GM21423 (cell line): ENCODE measurements around the gene EMC7.
"Not testable (repeated sequence)": the region's sequence is repeated elsewhere in the genome, so short reads cannot be mapped to it uniquely, and the experiment has no call there.

ENCODE experiments used
- ATAC-seq: cut with Tn5 transposase; IDR thresholded peaks from one replicate; pipeline ENCODE4 v1.9.1; 2021; ENCODE audit warnings: mild to moderate bottlenecking, moderate library complexity; ENCODE audit not compliant: unreplicated experiment

The EMC7 gene

GRCh38 chr15:34099914-34100313, 1.7 kb downstream of the EMC7 start:
- ATAC-seq = no peak

- ATAC-seq = no peak
Observed at GRCh38 chr15:34085746-34086145, 15.9 kb downstream of the EMC7 start.

- no peak for ATAC-seq
Observed at GRCh38 chr15:34084086-34084485, 17.6 kb downstream of the EMC7 start.

GRCh38 chr15:34079904-34080303, 21.8 kb downstream of the EMC7 start:
- no peak for ATAC-seq

GRCh38 chr15:34078900-34079299, 22.8 kb downstream of the EMC7 start:
- ATAC-seq = no peak

- no peak for ATAC-seq
Observed at GRCh38 chr15:34076785-34077184, 24.9 kb downstream of the EMC7 start.

- ATAC-seq = no peak
Observed at GRCh38 chr15:34070003-34070402, 31.7 kb downstream of the EMC7 start.

GRCh38 chr15:34065941-34066340, 35.7 kb downstream of the EMC7 start:
- no peak for ATAC-seq

- no peak for ATAC-seq
Observed at GRCh38 chr15:34065261-34065660, 36.4 kb downstream of the EMC7 start.

GRCh38 chr15:34064438-34064837, 37.2 kb downstream of the EMC7 start:
- ATAC-seq = no peak

GRCh38 chr15:34059946-34060345, 41.7 kb downstream of the EMC7 start:
- no peak for ATAC-seq

- ATAC-seq = no peak
Observed at GRCh38 chr15:34059476-34059875, 42.2 kb downstream of the EMC7 start.

GRCh38 chr15:34056911-34057310, 44.8 kb downstream of the EMC7 start:
- ATAC-seq = no peak

- ATAC-seq = no peak
Observed at GRCh38 chr15:34055868-34056595, 45.6 kb downstream of the EMC7 start.

- ATAC-seq = no peak
Observed at GRCh38 chr15:34054081-34054707, 47.5 kb downstream of the EMC7 start.

GRCh38 chr15:34050385-34050784, 51.3 kb downstream of the EMC7 start:
- ATAC-seq = not testable (repeated sequence)

- ATAC-seq = no peak
Observed at GRCh38 chr15:34049112-34049511, 52.5 kb downstream of the EMC7 start.

GRCh38 chr15:34047893-34048775, 53.5 kb downstream of the EMC7 start:
- ATAC-seq = no peak

- ATAC-seq = no peak
Observed at GRCh38 chr15:34046471-34047145, 55.1 kb downstream of the EMC7 start.

- no peak for ATAC-seq
Observed at GRCh38 chr15:34043813-34044212, 57.8 kb downstream of the EMC7 start.

GRCh38 chr15:34043391-34043790, 58.3 kb downstream of the EMC7 start:
- no peak for ATAC-seq
